NCI-H510A treated with DMSO at 0.1 percent for 48 hours (cell line): ENCODE results near the gene PRAMEF10.
"Not testable (repeated sequence)": the region's sequence is repeated elsewhere in the genome, so short reads cannot be mapped to it uniquely, and the experiment has no call there.

ENCODE experiments used
- DNase-seq: peaks from one replicate; lab custom pipeline; 2025; lab: John Stamatoyannopoulos, UW

Gene PRAMEF10

GRCh38 chr1:12898170-12898569 lies at the start of gene PRAMEF10:
TSS of gene PRAMEF10 (minus strand) at chr1:12898270. CDS start at chr1:12895847, 2,423 bp downstream.
- not testable (repeated sequence) for DNase-seq

GRCh38 chr1:12947480-12947879 lies 49.4 kb upstream of the PRAMEF10 start, which contains the start of gene PRAMEF6:
TSS of gene PRAMEF6 (minus strand) at chr1:12947580. CDS start at chr1:12942518, 5,062 bp downstream.
- DNase-seq, result not testable (repeated sequence)

GRCh38 chr1:12924368-12924767 lies 26.3 kb upstream of the PRAMEF10 start:
- not testable (repeated sequence) for DNase-seq

- not testable (repeated sequence) for DNase-seq
These were observed 23.7 kb upstream of the PRAMEF10 start for GRCh38 chr1:12921749-12922148.

GRCh38 chr1:12916310-12916709 lies 18.2 kb upstream of the PRAMEF10 start, which contains the start of gene PRAMEF7:
TSS of gene PRAMEF7 (plus strand) at chr1:12916610. CDS start at chr1:12917693, 1,083 bp downstream.
- not testable (repeated sequence) for DNase-seq

GRCh38 chr1:12903793-12904572 lies 5.9 kb upstream of the PRAMEF10 start:
- not testable (repeated sequence) for DNase-seq

GRCh38 chr1:12899186-12899585 lies 1.1 kb upstream of the PRAMEF10 start:
- DNase-seq, result not testable (repeated sequence)

- not testable (repeated sequence) for DNase-seq
These were observed 12.0 kb downstream of the PRAMEF10 start, which contains the start of gene PRAMEF4 for GRCh38 chr1:12886101-12886500. TSS of gene PRAMEF4 (minus strand) at chr1:12886201. CDS start at chr1:12883394, 2,807 bp downstream.

- DNase-seq, result not testable (repeated sequence)
These were observed 19.6 kb downstream of the PRAMEF10 start for GRCh38 chr1:12878453-12878852.

- not testable (repeated sequence) for DNase-seq
These were observed 34.8 kb downstream of the PRAMEF10 start for GRCh38 chr1:12863131-12863880.

- DNase-seq, result not testable (repeated sequence)
These were observed 41.3 kb downstream of the PRAMEF10 start, which contains the start of gene PRAMEF2 for GRCh38 chr1:12856786-12857185. TSS of gene PRAMEF2 (plus strand) at chr1:12857086. CDS start at chr1:12859010, 1,924 bp downstream.

GRCh38 chr1:12851779-12852178 lies 46.3 kb downstream of the PRAMEF10 start:
- DNase-seq, result no peak

GRCh38 chr1:12848620-12849019 lies 49.5 kb downstream of the PRAMEF10 start, which contains the start of gene HNRNPCL1:
TSS of gene HNRNPCL1 (minus strand) at chr1:12848720. CDS start at chr1:12848289, 431 bp downstream.
- not testable (repeated sequence) for DNase-seq
